HepG2 (cell line): Measurements from ENCODE around the gene LENEP. TPM values are rescaled to one million over a fixed set of nuclear protein-coding genes. Genes with fewer than 3 reads are reported as not detected.

Source experiments
- ATAC-seq: fragments of 200-7000 bp; cut with Tn5 transposase; 3 replicates; pipeline ENCODE4 v1.9.1; 2020; ENCODE audit warnings: mild to moderate bottlenecking, moderate library complexity
- BruUV-seq: library from RNA; stranded (reverse); fragments of 400-500 nt; replicated peaks from 2 replicates; lab custom pipeline; 2021; lab: Mats Ljungman, UMichigan
- CTCF ChIA-PET: fragments of 300-600 bp; formaldehyde crosslinking; extraction: SDS; loops from one replicate; lab custom pipeline; 2021; ENCODE audit warnings: low total read pairs, inconsistent platforms, low intra/inter-chr PET ratio; lab: Yijun Ruan, JAX
- POLR2A ChIA-PET: fragments of 350-600 bp; sonication (Branson Sonifier 250); formaldehyde crosslinking; loops from one replicate; lab custom pipeline; 2020; ENCODE audit warnings: antibody characterized with exemption, inconsistent platforms; lab: Yijun Ruan, JAX
- DNase-seq: peaks from one replicate; pipeline ENCODE4 v3.0.0-alpha.2; 2015; ENCODE audit warnings: low spot score
- FAIRE-seq: peaks from 3 replicates; lab custom pipeline; 2011; peaks lifted over from hg19 to GRCh38; lab: Jason Lieb, UNC
- H2AFZ ChIP-seq: one replicate; pipeline ENCODE4 v1.6.1; 2011; ENCODE audit warnings: low read length, inconsistent platforms
- H3K27ac ChIP-seq: fragments of 300-600 bp; 3 replicates; pipeline ENCODE4 v1.8.0; 2011; ENCODE audit warnings: mixed run types, mild to moderate bottlenecking, mixed read lengths, low read length, inconsistent platforms; ENCODE audit not compliant: insufficient read depth; ENCODE audit errors: extremely low read length
- H3K27me3 ChIP-seq, 2 experiments: fragments of 200-600 bp in 1 of 2; 2 replicates in 1 of 2; 3 replicates in 1 of 2; pipeline versions ENCODE4 v1.6.0 to v1.8.0; 2011; ENCODE audit warnings: low read length in 2 of 2, mild to moderate bottlenecking in 2 of 2, moderate library complexity in 2 of 2, inconsistent platforms in 1 of 2; ENCODE audit not compliant: insufficient read depth in 2 of 2, control insufficient read depth in 1 of 2
- H3K36me3 ChIP-seq, 2 experiments: fragments of 200-600 bp in 1 of 2; replicated peaks in 1 of 2; 2 replicates in 1 of 2; 3 replicates in 1 of 2; pipeline versions ENCODE4 v1.5.1 to v1.8.0; 2011; ENCODE audit warnings: low read length in 2 of 2, inconsistent platforms in 1 of 2; ENCODE audit not compliant: insufficient read depth in 2 of 2, control insufficient read depth in 1 of 2
- H3K4me1 ChIP-seq: 2 replicates; pipeline ENCODE4 v1.5.1; 2012; ENCODE audit warnings: low read length, inconsistent platforms; ENCODE audit not compliant: insufficient read depth
- H3K4me2 ChIP-seq: 2 replicates; pipeline ENCODE4 v1.6.0; 2011; ENCODE audit warnings: low read depth, low read length, inconsistent platforms
- H3K4me3 ChIP-seq, 3 experiments: fragments of 200-600 bp in 1 of 3; sonication (generic), shearing (Covaris generic) in 1 of 3; replicated peaks in 1 of 3; 2 replicates each; pipeline ENCODE4 v1.5.1; 2011 to 2016; ENCODE audit warnings: low read length in 3 of 3, inconsistent platforms in 2 of 3, low read depth in 2 of 3, mild to moderate bottlenecking in 2 of 3, control low read depth in 1 of 3, mixed read lengths in 1 of 3; ENCODE audit not compliant: insufficient read depth in 1 of 3
- H3K79me2 ChIP-seq: one replicate; pipeline ENCODE4 v1.6.1; 2011; ENCODE audit warnings: low read length, inconsistent platforms; ENCODE audit not compliant: insufficient read depth
- H3K9ac ChIP-seq: 2 replicates; pipeline ENCODE4 v1.6.0; 2011; ENCODE audit warnings: mild to moderate bottlenecking, low read depth, low read length, inconsistent platforms; ENCODE audit not compliant: insufficient read depth
- H3K9me3 ChIP-seq: 2 replicates; pipeline ENCODE4 v1.5.1; 2012; ENCODE audit warnings: mild to moderate bottlenecking, low read length
- H4K20me1 ChIP-seq: 2 replicates; pipeline ENCODE4 v1.6.0; 2011; ENCODE audit warnings: inconsistent platforms, mild to moderate bottlenecking, low read length, moderate library complexity; ENCODE audit not compliant: insufficient read depth
- ELF4 ChIP-seq: sonication (generic); formaldehyde crosslinking; IDR thresholded peaks from 2 replicates; pipeline ENCODE4 v1.5.0; 2020; ENCODE audit warnings: missing genetic modification reagents, mild to moderate bottlenecking, moderate library complexity, borderline replicate concordance
- GABPB1 ChIP-seq: IDR thresholded peaks from 2 replicates; pipeline ENCODE4 v1.6.1; 2016; ENCODE audit warnings: mild to moderate bottlenecking, missing genetic modification reagents, moderate library complexity, missing compliant biosample characterization
- HOXA3 ChIP-seq: sonication (generic); formaldehyde crosslinking; IDR thresholded peaks from 2 replicates; pipeline ENCODE4 v1.5.0; 2020; ENCODE audit warnings: missing genetic modification reagents
- MEIS2 ChIP-seq: sonication (generic); formaldehyde crosslinking; IDR thresholded peaks from 2 replicates; pipeline ENCODE4 v1.9.0; 2021; ENCODE audit warnings: mild to moderate bottlenecking, missing genetic modification reagents
- MYC ChIP-seq: sonication (generic); formaldehyde crosslinking; IDR thresholded peaks from 2 replicates; pipeline ENCODE4 v1.9.0; 2021; ENCODE audit warnings: missing genetic modification reagents, borderline replicate concordance
- NONO ChIP-seq, 2 experiments: fragments of 450-650 bp in 1 of 2; sonication (generic) in 1 of 2; formaldehyde crosslinking in 1 of 2; IDR thresholded peaks in 1 of 2; conservative IDR thresholded peaks in 1 of 2; 2 replicates each; pipeline versions ENCODE4 v1.6.1 to v1.8.0; 2017 to 2022; ENCODE audit warnings: mild to moderate bottlenecking in 1 of 2, missing genetic modification reagents in 1 of 2, moderate library complexity in 1 of 2
- ZBTB38 ChIP-seq: sonication (generic); formaldehyde crosslinking; IDR thresholded peaks from 2 replicates; pipeline ENCODE4 v1.5.1; 2020; ENCODE audit warnings: mild to moderate bottlenecking, missing genetic modification reagents
- ZFP41 ChIP-seq: sonication (generic); formaldehyde crosslinking; IDR thresholded peaks from 2 replicates; pipeline ENCODE4 v1.4.0; 2020; ENCODE audit warnings: mild to moderate bottlenecking, missing genetic modification reagents, borderline replicate concordance
- ZKSCAN1 ChIP-seq: fragments of 150-350 bp; IDR thresholded peaks from 2 replicates; pipeline ENCODE4 v1.6.1; 2014; ENCODE audit warnings: low read length
- ZNF44 ChIP-seq: sonication (generic); formaldehyde crosslinking; IDR thresholded peaks from 2 replicates; pipeline ENCODE4 v1.5.1; 2020; ENCODE audit warnings: mild to moderate bottlenecking, missing genetic modification reagents
- ZNF446 ChIP-seq: sonication (generic); formaldehyde crosslinking; IDR thresholded peaks from 2 replicates; pipeline ENCODE4 v1.5.0; 2020; ENCODE audit warnings: mild to moderate bottlenecking, missing genetic modification reagents
- ZNF547 ChIP-seq: sonication (generic); formaldehyde crosslinking; IDR thresholded peaks from 2 replicates; pipeline ENCODE4 v1.5.1; 2020; ENCODE audit warnings: mild to moderate bottlenecking, missing genetic modification reagents
- ZNF567 ChIP-seq: sonication (generic); formaldehyde crosslinking; IDR thresholded peaks from 2 replicates; pipeline ENCODE4 v1.8.1; 2023; ENCODE audit warnings: mild to moderate bottlenecking, missing genetic modification reagents, borderline replicate concordance
- ZNF619 ChIP-seq: sonication (generic); formaldehyde crosslinking; IDR thresholded peaks from 2 replicates; pipeline ENCODE4 v1.4.0; 2020; ENCODE audit warnings: mild to moderate bottlenecking, missing genetic modification reagents
- ZNF674 ChIP-seq: sonication (generic); formaldehyde crosslinking; IDR thresholded peaks from 2 replicates; pipeline ENCODE4 v1.5.0; 2020; ENCODE audit warnings: low read depth, mild to moderate bottlenecking, missing genetic modification reagents
- ZNF781 ChIP-seq: sonication (generic); formaldehyde crosslinking; IDR thresholded peaks from 2 replicates; pipeline ENCODE4 v1.5.1; 2020; ENCODE audit warnings: borderline replicate concordance, mild to moderate bottlenecking, missing genetic modification reagents; ENCODE audit errors: not compliant biosample characterization
- ZNF782 ChIP-seq: sonication (generic); formaldehyde crosslinking; IDR thresholded peaks from 2 replicates; pipeline ENCODE4 v1.4.0; 2020; ENCODE audit warnings: missing genetic modification reagents, mild to moderate bottlenecking, borderline replicate concordance
- WGBS: methylation state at CpG from one replicate; pipeline ENCODE4 v1.1.6; 2017; ENCODE audit warnings: low lambda C conversion rate; 5-methylcytosine and 5-hydroxymethylcytosine counted together
- in situ Hi-C: cut with HindIII; loops from 2 replicates; pipeline ENCODE4 v1.10.0; 2017; ENCODE audit warnings: low pct_unique_long_range_greater_than_20kb; ENCODE audit not compliant: extremely low pct_ligation_motif_present
- intact Hi-C: fragments of 100-400 bp; cut with micrococcal nuclease; formaldehyde crosslinking; loops from one replicate; pipeline ENCODE4 v1.10.0; 2022; ENCODE audit not compliant: unreplicated experiment
- polyA plus RNA-seq, 8 experiments: library from polyadenylated mRNA; depleted of rRNA in 3 of 8; stranded (reverse) in 7 of 8; unstranded in 1 of 8; fragments of >200 nt; fragmentation: Illumina TruSeq in 4 of 8; extraction: Trizol in 4 of 8; gene quantifications; 2 replicates each; pipeline versions ENCODE4 v1.2.1 to v1.2.3, GENCODE V29; 2011 to 2016; ENCODE audit warnings: low read depth in 4 of 8, missing spikeins in 1 of 8, mixed read lengths in 1 of 8; ENCODE audit not compliant: insufficient read depth in 1 of 8
- total RNA-seq, 5 experiments: library from RNA; depleted of rRNA; stranded (reverse); fragments of >200 nt; fragmentation: Illumina TruSeq; extraction: Trizol; gene quantifications; 2 replicates each; pipeline ENCODE4 v1.2.3, GENCODE V29; 2016; ENCODE audit warnings: low read depth in 1 of 5
- TF ChIP-seq, protein P1 (sequence below): sonication (generic); formaldehyde crosslinking; IDR thresholded peaks from 2 replicates; pipeline ENCODE4 v1.9.0; 2021; ENCODE audit warnings: missing genetic modification reagents, mild to moderate bottlenecking, borderline replicate concordance
- TF ChIP-seq, protein P2 (sequence below): sonication (generic); formaldehyde crosslinking; IDR thresholded peaks from 2 replicates; pipeline ENCODE4 v1.4.0; 2020; ENCODE audit warnings: missing genetic modification reagents; ENCODE audit errors: not compliant biosample characterization

Gene LENEP
- total and polyA plus RNA-seq, 2 of the 13 experiments (the other 11 are each of a cell fraction or from before 2014, with no cell fraction given): 0.29 TPM; not detected in 1

DNA sequence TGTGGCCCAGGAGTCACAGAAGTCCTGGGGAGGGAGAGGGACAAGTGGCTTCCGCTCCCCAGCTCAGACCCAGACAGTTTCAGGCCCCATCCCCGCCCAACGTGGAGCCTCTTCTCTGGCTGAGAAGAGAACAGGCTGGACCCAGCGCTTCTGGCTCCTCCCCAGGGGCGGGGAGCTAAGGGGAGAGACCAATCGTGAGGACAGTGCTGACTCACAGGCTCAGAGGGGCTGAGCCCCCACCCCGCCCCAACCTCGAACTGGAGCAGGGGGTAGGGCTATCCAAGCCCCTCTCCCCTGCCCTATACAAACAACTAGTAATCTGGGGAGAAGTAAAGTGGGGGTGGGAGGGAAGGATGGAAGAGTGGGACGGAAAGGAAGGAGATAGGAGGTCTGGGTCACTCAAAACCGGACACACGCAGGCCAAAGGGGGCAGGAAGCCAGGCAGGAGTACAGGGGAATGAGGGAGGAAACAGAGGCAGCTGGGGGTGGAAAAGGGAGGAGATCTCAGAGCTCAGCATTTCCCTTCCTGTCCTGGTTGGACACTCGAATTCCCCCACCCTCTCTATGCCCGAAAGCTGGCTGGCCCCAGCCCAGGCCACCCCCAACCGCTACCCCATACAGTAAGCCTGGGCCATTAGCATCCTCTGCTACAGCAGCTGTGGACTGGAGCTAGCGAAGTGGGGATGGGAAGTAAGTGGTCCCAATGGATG, 22.6 kb upstream of the LENEP start, which contains the start of gene SHC1 (continued):
- TF ChIP-seq, protein P1, sequence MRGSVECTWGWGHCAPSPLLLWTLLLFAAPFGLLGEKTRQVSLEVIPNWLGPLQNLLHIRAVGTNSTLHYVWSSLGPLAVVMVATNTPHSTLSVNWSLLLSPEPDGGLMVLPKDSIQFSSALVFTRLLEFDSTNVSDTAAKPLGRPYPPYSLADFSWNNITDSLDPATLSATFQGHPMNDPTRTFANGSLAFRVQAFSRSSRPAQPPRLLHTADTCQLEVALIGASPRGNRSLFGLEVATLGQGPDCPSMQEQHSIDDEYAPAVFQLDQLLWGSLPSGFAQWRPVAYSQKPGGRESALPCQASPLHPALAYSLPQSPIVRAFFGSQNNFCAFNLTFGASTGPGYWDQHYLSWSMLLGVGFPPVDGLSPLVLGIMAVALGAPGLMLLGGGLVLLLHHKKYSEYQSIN (CRISPR knock-in tag): no peak
- peak; percentile 12; the same call in 1 of the 2 replicates for TF ChIP-seq GABPB1 (CRISPR knock-in tag)
- TF ChIP-seq ELF4 (CRISPR knock-in tag): no peak
- no peak for TF ChIP-seq ZNF446 (CRISPR knock-in tag)
- peak; percentile 41; the same call in 1 of the 2 replicates for TF ChIP-seq MYC (CRISPR knock-in tag)

- DNase-seq: no peak
- intact Hi-C loops (no loop called here), in situ Hi-C loops (no loop called here)
- no peaks in the 10 kb centered on the region; a peak in 1 of 5 replicates for H3K27me3 ChIP-seq
- H3K27ac ChIP-seq: peak overlapping the region; percentile 100
- BruUV-seq: no TSS peak
- H3K36me3 ChIP-seq: peaks cover 13 to 26% of the 10 kb centered on the region in 2 experiments; a peak in 4 of 5 replicates
- WGBS: 82% methylated on average over 10 of the region's 10 CpGs
- H3K4me1 ChIP-seq: peaks cover 62% of the 10 kb centered on the region
- H3K79me2 ChIP-seq: peaks cover 59% of the 10 kb centered on the region
- H3K4me2 ChIP-seq: peak overlapping the region; percentile 100
- CTCF ChIA-PET: no interaction called here
- peak overlapping the region in 1 of 3 experiments; percentile 75; a peak in 2 of 6 replicates for H3K4me3 ChIP-seq
- no peaks in the 10 kb centered on the region for H4K20me1 ChIP-seq
- H3K9ac ChIP-seq: peak overlapping the region; percentile 63
- FAIRE-seq: no peak
- ATAC-seq: no peak
- no peaks in the 10 kb centered on the region for H3K9me3 ChIP-seq
- POLR2A ChIA-PET: interaction anchor here (0.8 to 6.6 kb wide), 23 partner anchors 10 to 155 kb away, joined by 3 to 148 read pairs (median 7); partner anchors contain the start of genes FLAD1, LENEP, PBXIP1 and PMVK
- H2AFZ ChIP-seq: no peak overlapping the region
- TF ChIP-seq ZNF782 (CRISPR knock-in tag) (no peak), HOXA3 (CRISPR knock-in tag) (0 out of 2 replicates have a peak, but pooled peaks have one; percentile 17), ZFP41 (peak; percentile 26; the same call in 1 of the 2 replicates), ZNF44 (CRISPR knock-in tag) (no peak), ZNF547 (CRISPR knock-in tag) (no peak), ZNF619 (CRISPR knock-in tag) (0 out of 2 replicates have a peak, but pooled peaks have one; percentile 44), ZNF781 (peak; percentile 13), MEIS2 (0 out of 2 replicates have a peak, but pooled peaks have one; percentile 34), NONO (IDR thresholded peaks at IDR 0.05) (no peak), NONO (CRISPR knock-in tag; conservative IDR thresholded peaks at IDR 0.05) (no peak), ZBTB38 (CRISPR knock-in tag) (peak; percentile 57; the same call in 1 of the 2 replicates), ZNF674 (no peak), ZKSCAN1 (no peak), ZNF567 (CRISPR knock-in tag) (0 out of 2 replicates have a peak, but pooled peaks have one; percentile 37)
- TF ChIP-seq, protein P2, sequence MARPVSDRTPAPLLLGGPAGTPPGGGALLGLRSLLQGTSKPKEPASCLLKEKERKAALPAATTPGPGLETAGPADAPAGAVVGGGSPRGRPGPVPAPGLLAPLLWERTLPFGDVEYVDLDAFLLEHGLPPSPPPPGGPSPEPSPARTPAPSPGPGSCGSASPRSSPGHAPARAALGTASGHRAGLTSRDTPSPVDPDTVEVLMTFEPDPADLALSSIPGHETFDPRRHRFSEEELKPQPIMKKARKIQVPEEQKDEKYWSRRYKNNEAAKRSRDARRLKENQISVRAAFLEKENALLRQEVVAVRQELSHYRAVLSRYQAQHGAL (CRISPR knock-in tag): no peak
Observed at GRCh38 chr1:154971341-154971998, 21.9 kb upstream of the LENEP start.
